GM12878 (cell line): ENCODE results near the gene LRBA.

ENCODE experiments used
- BCL11A ChIP-seq: IDR thresholded peaks from 2 replicates; pipeline ENCODE4 v1.6.1; 2011; ENCODE audit warnings: low read depth, low read length
- CBFB ChIP-seq: IDR thresholded peaks from 2 replicates; pipeline ENCODE4 v1.6.1; 2016; ENCODE audit warnings: antibody characterized with exemption, low read depth
- CHD4 ChIP-seq: fragments of 200-600 bp; sonication (generic); IDR thresholded peaks from 2 replicates; pipeline ENCODE4 v1.6.1; 2016; ENCODE audit warnings: mild to moderate bottlenecking
- CTCF ChIP-seq, 3 experiments: IDR thresholded peaks in 2 of 3; conservative IDR thresholded peaks in 1 of 3; 2 replicates each; pipeline ENCODE4 v1.5.1; 2011; ENCODE audit warnings: low read depth in 3 of 3, low read length in 3 of 3, mild to moderate bottlenecking in 3 of 3, control low read depth in 2 of 3, moderate library complexity in 2 of 3, inconsistent platforms in 1 of 3, mixed read lengths in 1 of 3; ENCODE audit not compliant: control insufficient read depth in 2 of 3, insufficient read depth in 1 of 3; ENCODE audit errors: extremely low read depth in 1 of 3
- JUND ChIP-seq: IDR thresholded peaks from 2 replicates; pipeline ENCODE4 v1.6.1; 2012; ENCODE audit warnings: low read depth, mild to moderate bottlenecking, low read length, improper control_type of control experiment, moderate library complexity
- POU2F2 ChIP-seq: IDR thresholded peaks from 3 replicates; pipeline ENCODE4 v1.6.1; 2011; ENCODE audit warnings: low read depth, mild to moderate bottlenecking, low read length, borderline replicate concordance
- SMC3 ChIP-seq: IDR thresholded peaks from 2 replicates; pipeline ENCODE4 v1.6.1; 2011; ENCODE audit warnings: low read length, improper control_type of control experiment, borderline replicate concordance
- TAF1 ChIP-seq: IDR thresholded peaks from 2 replicates; pipeline ENCODE4 v1.6.1; 2011; ENCODE audit warnings: mild to moderate bottlenecking, low read depth, low read length, borderline replicate concordance

- no peak for TF ChIP-seq SMC3
- no peak for TF ChIP-seq CHD4
- no peak for TF ChIP-seq TAF1
- TF ChIP-seq JUND = no peak
- no peak for TF ChIP-seq CBFB
- no peak for TF ChIP-seq POU2F2
- no peak for TF ChIP-seq CTCF (IDR thresholded peaks at IDR 0.05 in 2 of 3, conservative IDR thresholded peaks at IDR 0.05 in 1 of 3; ENCODE audit: control insufficient read depth in 2 of 3, extremely low read depth in 1 of 3, insufficient read depth in 1 of 3, low read depth in 3 of 3, low read length in 3 of 3)
- no peak for TF ChIP-seq BCL11A
Measured at GRCh38 chr4:150939530-150939929, 75.6 kb downstream of the LRBA start.
